Measurements from ENCODE around the gene TRMT1. TPM values are rescaled to one million over a fixed set of nuclear protein-coding genes. Genes with fewer than 3 reads are reported as not detected.

The TRMT1 gene
- total and polyA plus RNA-seq, 3 donors from 2014 or later = 35.9 to 50.0 (median 44.8) TPM

DNA sequence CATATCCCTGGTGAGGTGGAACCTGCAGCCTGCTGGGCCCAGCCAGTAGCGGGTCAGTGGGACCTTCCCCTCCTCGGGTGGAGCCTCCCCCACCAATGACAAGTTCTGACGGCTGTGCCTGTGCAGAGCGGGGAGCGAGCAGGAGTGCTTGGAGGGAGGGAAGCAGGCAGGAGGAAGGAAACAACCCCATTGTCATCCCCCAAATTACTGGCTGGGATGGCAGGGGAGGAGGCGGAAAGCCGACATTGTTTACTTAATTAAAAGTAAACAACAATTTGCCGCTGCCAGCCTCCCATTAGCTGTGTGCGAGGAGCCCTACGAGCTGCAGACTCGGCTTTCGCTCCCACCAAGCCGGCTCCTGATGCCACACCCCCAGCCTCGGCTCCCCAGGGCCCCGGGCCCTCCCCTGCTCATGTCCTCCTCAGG is 59.4 kb downstream of the TRMT1 start:
- Histone ChIP-seq H3K27me3 (no peaks in the 10 kb centered on the region), H3K4me3 (no peak overlapping the region), H3K27ac (peak overlapping the region; percentile 90 to 93), H3K9me3 (no peaks in the 10 kb centered on the region), H3K36me3 (ENCODE audit: low read depth, missing control alignments) (no peaks in the 10 kb centered on the region), H3K4me1 (peaks cover 96% of the 10 kb centered on the region)
- WGBS, 2 donors = 31 to 37% methylated on average over 12 to 15 of the region's 15 CpGs
- TF ChIP-seq, protein P1, sequence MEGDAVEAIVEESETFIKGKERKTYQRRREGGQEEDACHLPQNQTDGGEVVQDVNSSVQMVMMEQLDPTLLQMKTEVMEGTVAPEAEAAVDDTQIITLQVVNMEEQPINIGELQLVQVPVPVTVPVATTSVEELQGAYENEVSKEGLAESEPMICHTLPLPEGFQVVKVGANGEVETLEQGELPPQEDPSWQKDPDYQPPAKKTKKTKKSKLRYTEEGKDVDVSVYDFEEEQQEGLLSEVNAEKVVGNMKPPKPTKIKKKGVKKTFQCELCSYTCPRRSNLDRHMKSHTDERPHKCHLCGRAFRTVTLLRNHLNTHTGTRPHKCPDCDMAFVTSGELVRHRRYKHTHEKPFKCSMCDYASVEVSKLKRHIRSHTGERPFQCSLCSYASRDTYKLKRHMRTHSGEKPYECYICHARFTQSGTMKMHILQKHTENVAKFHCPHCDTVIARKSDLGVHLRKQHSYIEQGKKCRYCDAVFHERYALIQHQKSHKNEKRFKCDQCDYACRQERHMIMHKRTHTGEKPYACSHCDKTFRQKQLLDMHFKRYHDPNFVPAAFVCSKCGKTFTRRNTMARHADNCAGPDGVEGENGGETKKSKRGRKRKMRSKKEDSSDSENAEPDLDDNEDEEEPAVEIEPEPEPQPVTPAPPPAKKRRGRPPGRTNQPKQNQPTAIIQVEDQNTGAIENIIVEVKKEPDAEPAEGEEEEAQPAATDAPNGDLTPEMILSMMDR (IDR thresholded peaks at IDR 0.05) = no peak
- no peak for TF ChIP-seq POLR2A (IDR thresholded peaks at IDR 0.05)
- DNase-seq = no peak
- intact Hi-C loops (cut with DNase I; ENCODE audit: low total_unique reads) = no loop called here

DNA sequence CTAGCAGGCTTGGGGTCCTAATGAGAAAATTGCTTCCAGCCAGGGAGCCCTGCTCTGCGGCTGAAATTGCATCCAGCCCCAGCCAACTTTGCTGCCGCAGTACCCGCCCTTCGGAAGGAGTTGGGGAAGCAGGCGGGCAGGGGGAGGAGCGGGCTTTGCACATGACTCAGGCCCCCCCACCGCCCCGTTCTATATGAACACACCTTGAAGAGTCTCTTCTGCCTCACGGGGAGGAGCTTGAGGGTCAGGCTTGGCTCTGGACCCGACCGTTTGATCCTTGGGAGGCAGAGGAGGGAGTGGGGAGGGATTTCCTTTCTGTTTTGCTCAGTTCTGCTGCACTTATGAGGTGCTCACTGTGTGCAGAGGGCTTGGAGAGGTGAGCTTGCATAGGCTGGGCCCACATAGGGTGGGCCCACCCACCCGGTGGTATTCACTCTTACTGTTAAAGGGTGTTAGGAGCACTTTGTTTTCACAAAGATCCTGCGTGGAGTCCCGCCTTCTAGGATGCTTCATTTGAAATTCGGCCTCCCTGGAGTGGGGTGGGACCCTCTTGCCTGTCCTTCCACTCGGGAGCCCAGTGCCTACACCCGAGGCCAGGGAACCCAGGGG is 60.4 kb downstream of the TRMT1 start:
- intact Hi-C loops (cut with DNase I; ENCODE audit: low total_unique reads) = no loop called here
- Histone ChIP-seq H3K4me1 (peaks cover 98% of the 10 kb centered on the region), H3K4me3 (no peak overlapping the region), H3K36me3 (ENCODE audit: low read depth, missing control alignments) (no peaks in the 10 kb centered on the region), H3K9me3 (no peaks in the 10 kb centered on the region), H3K27me3 (no peaks in the 10 kb centered on the region), H3K27ac (peak overlapping the region; percentile 90 to 93)
- WGBS, 2 donors = 27 to 39% methylated on average over 14 to 17 of the region's 17 CpGs
- TF ChIP-seq, protein P1 (IDR thresholded peaks at IDR 0.05) = no peak
- no peak for TF ChIP-seq POLR2A (IDR thresholded peaks at IDR 0.05)
- DNase-seq = peak; percentile 65

DNA sequence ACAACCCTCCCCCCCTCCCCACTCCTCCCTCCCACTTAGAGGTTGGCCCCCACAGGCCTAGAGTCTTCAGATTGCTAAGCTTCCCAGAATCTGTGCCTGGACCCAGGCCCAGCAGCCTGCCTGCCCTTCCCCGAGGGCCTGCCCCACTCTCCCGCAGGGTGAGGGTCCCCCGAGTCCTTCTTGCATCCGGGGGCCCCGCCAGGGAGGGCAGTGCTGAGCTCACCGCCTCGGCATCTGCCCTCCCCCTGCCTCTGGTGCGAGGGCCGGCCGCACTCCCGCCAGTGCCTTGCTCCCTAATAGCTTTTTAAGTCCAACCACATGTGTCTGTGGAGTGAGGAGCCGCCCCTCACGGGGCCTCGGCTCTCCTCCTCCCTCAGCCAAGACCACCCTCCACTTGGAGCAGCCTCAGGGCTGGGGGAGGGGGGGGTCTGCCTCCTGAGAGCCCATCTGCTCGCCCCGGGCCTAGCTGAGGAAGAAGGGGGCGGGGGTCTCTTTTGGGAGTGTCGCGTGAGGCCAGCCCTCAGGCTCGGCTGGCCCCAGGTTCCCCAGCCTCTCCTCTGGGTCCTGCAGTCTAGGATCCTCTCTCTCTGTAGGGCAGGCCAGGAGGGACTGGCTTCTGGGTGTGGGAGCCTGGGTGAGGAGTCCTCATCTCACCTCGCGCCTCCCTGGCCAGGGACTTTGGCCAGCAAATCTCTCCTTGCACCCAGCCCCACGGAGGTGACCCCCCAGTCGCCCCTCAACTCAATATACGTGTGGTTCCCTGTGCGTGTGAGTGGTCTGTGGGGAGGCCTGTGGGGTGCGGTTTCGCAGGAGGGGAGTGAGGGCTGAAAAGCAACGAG is 61.1 kb downstream of the TRMT1 start:
- intact Hi-C loops (cut with DNase I; ENCODE audit: low total_unique reads) = no loop called here
- Histone ChIP-seq H3K4me1 (peaks cover 98% of the 10 kb centered on the region), H3K4me3 (no peak overlapping the region), H3K9me3 (no peaks in the 10 kb centered on the region), H3K27ac (peak overlapping the region; percentile 90 to 93), H3K27me3 (no peaks in the 10 kb centered on the region), H3K36me3 (ENCODE audit: low read depth, missing control alignments) (no peaks in the 10 kb centered on the region)
- 26 to 39% methylated on average over 5 to 23 of the region's 29 CpGs for WGBS, 2 donors
- TF ChIP-seq POLR2A (IDR thresholded peaks at IDR 0.05) = no peak
- TF ChIP-seq, protein P1 (IDR thresholded peaks at IDR 0.05) = no peak
- peak; percentile 88 for DNase-seq

Other genes with a start within 250 kb of the TRMT1 start
- gene DNASE2, start 235.3 kb downstream of the TRMT1 start, total RNA-seq = 10 to 100 TPM in 1 of 2 donors, 1 to 10 TPM in 1; 9.0 to 17.4 TPM
- 17.7 TPM for gene DNASE2, start 235.3 kb downstream of the TRMT1 start, polyA plus RNA-seq (ENCODE audit: insufficient read depth, low read depth, low replicate concordance)
- under 1 TPM; 0.24 to 0.31 TPM for gene KLF1, start 229.5 kb downstream of the TRMT1 start, total RNA-seq
- not detected for gene KLF1, start 229.5 kb downstream of the TRMT1 start, polyA plus RNA-seq (ENCODE audit: insufficient read depth, low read depth, low replicate concordance)
- 10 to 100 TPM; 30.5 to 32.1 TPM for gene GCDH, start 225.6 kb downstream of the TRMT1 start, total RNA-seq
- 11.0 TPM for gene GCDH, start 225.6 kb downstream of the TRMT1 start, polyA plus RNA-seq (ENCODE audit: insufficient read depth, low read depth, low replicate concordance)
- gene SYCE2, start 197.4 kb downstream of the TRMT1 start, total RNA-seq = 10 to 100 TPM; 12.3 to 20.4 TPM
- gene SYCE2, start 197.4 kb downstream of the TRMT1 start, polyA plus RNA-seq (ENCODE audit: insufficient read depth, low read depth, low replicate concordance) = 61.1 TPM
- gene FARSA, start 183.0 kb downstream of the TRMT1 start, total RNA-seq = 10 to 100 TPM; 53.8 to 65.3 TPM
- 55.1 TPM for gene FARSA, start 183.0 kb downstream of the TRMT1 start, polyA plus RNA-seq (ENCODE audit: insufficient read depth, low read depth, low replicate concordance)
- 100 to 1,000 TPM; 389 to 467 TPM for gene CALR, start 178.1 kb downstream of the TRMT1 start, total RNA-seq
- 538 TPM for gene CALR, start 178.1 kb downstream of the TRMT1 start, polyA plus RNA-seq (ENCODE audit: insufficient read depth, low read depth, low replicate concordance)
- 100 to 1,000 TPM; 114 to 136 TPM for gene RAD23A, start 170.9 kb downstream of the TRMT1 start, total RNA-seq
- 174 TPM for gene RAD23A, start 170.9 kb downstream of the TRMT1 start, polyA plus RNA-seq (ENCODE audit: insufficient read depth, low read depth, low replicate concordance)
- gene GADD45GIP1, start 159.5 kb downstream of the TRMT1 start, total RNA-seq = 10 to 100 TPM; 32.2 to 39.8 TPM
- gene GADD45GIP1, start 159.5 kb downstream of the TRMT1 start, polyA plus RNA-seq (ENCODE audit: insufficient read depth, low read depth, low replicate concordance) = 21.6 TPM
- gene DAND5, start 147.2 kb downstream of the TRMT1 start, total RNA-seq = 1 to 10 TPM; 1.4 to 2.8 TPM
- gene DAND5, start 147.2 kb downstream of the TRMT1 start, polyA plus RNA-seq (ENCODE audit: insufficient read depth, low read depth, low replicate concordance) = 0.16 TPM
- 10 to 100 TPM; 51.7 to 62.4 TPM for gene NFIX, start 121.3 kb downstream of the TRMT1 start, total RNA-seq
- gene NFIX, start 121.3 kb downstream of the TRMT1 start, polyA plus RNA-seq (ENCODE audit: insufficient read depth, low read depth, low replicate concordance) = 47.4 TPM
- gene LYL1, start 13.9 kb downstream of the TRMT1 start, total RNA-seq = 10 to 100 TPM; 15.9 to 35.8 TPM
- gene LYL1, start 13.9 kb downstream of the TRMT1 start, polyA plus RNA-seq (ENCODE audit: insufficient read depth, low read depth, low replicate concordance) = 21.9 TPM
- 100 to 1,000 TPM in 1 of 2 donors, 10 to 100 TPM in 1; 75.9 to 102 TPM for gene NACC1, start 1.5 kb upstream of the TRMT1 start, total RNA-seq
- 38.2 TPM for gene NACC1, start 1.5 kb upstream of the TRMT1 start, polyA plus RNA-seq (ENCODE audit: insufficient read depth, low read depth, low replicate concordance)
- 10 to 100 TPM; 27.2 to 37.6 TPM for gene STX10, start 33.6 kb upstream of the TRMT1 start, total RNA-seq
- gene STX10, start 33.6 kb upstream of the TRMT1 start, polyA plus RNA-seq (ENCODE audit: insufficient read depth, low read depth, low replicate concordance) = 18.1 TPM
- 10 to 100 TPM; 18.1 to 29.4 TPM for gene IER2, start 33.7 kb upstream of the TRMT1 start, total RNA-seq
- gene IER2, start 33.7 kb upstream of the TRMT1 start, polyA plus RNA-seq (ENCODE audit: insufficient read depth, low read depth, low replicate concordance) = 23.3 TPM